Testis (tissue), 2 donors: ENCODE results near the gene RARA.

Experiments used
- CTCF ChIP-seq, 3 experiments: fragments of 450-650 bp in 2 of 3; fragments of 200-600 bp in 1 of 3; sonication (generic) in 1 of 3; IDR thresholded peaks; one replicate each; pipeline ENCODE4 v1.5.1; 2016 to 2019; ENCODE audit warnings: antibody characterized with exemption in 3 of 3, mild to moderate bottlenecking in 2 of 3, moderate library complexity in 1 of 3
- POLR2A ChIP-seq: fragments of 450-650 bp; IDR thresholded peaks from one replicate; pipeline ENCODE4 v1.6.1; 2017; ENCODE audit warnings: antibody characterized with exemption, mild to moderate bottlenecking, moderate library complexity

GRCh38 chr17:40335620-40336019 is 26.6 kb downstream of the RARA start:
- TF ChIP-seq CTCF (IDR thresholded peaks at IDR 0.05) (no peak), POLR2A (no peak)
